ENCODE data around the gene CNTN4.

DNA sequence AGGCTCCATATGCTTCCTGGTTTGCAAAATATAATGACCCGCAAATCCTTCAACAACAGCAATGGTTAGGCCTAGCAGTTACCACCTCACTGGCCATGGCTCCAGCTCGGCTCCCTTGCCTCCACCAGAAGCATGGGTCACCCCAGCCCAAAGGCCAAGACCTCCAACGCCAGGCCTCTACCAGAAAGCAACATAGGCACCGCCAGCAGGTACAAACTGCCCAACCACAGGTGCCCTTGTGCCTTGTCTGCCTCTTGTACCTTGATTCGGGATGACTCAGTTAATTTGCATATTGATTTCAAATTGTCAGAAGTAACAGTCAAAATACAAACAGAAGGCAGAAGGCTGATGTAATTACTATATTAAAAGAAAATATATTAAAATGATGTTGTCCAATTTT lies 886.8 kb downstream of the CNTN4 start:
- no peak for TF ChIP-seq ELF4 (IDR thresholded peaks at IDR 0.05)
- no peak for TF ChIP-seq FOXA1 (IDR thresholded peaks at IDR 0.05)
- TF ChIP-seq ARNT (IDR thresholded peaks at IDR 0.05): no peak
- TF ChIP-seq NFRKB (IDR thresholded peaks at IDR 0.05): no peak
- TF ChIP-seq TARDBP (IDR thresholded peaks at IDR 0.05): no peak

Data from HEK293T (cell line).